IPS DF 19.7 (cell line): ENCODE results near the gene BCL2L2.

Experiments used
- DNase-seq: peaks from one replicate; pipeline ENCODE4 v3.0.0-alpha.2; 2013; ENCODE audit warnings: low read depth, low spot score

Gene BCL2L2

GRCh38 chr14:23299986-23300686, 6.5 kb upstream of the BCL2L2 start:
- DNase-seq = no peak

GRCh38 chr14:23300687-23301223, 5.9 kb upstream of the BCL2L2 start:
- DNase-seq = no peak

GRCh38 chr14:23301288-23301968, 5.2 kb upstream of the BCL2L2 start:
- peak; percentile 85 for DNase-seq

GRCh38 chr14:23301969-23302289, 4.7 kb upstream of the BCL2L2 start:
- DNase-seq = no peak

GRCh38 chr14:23302290-23303225, 4.1 kb upstream of the BCL2L2 start, which contains the start of gene PPP1R3E:
PPP1R3E (minus strand) TSS chr14:23302859; CDS start chr14:23302576, 283 bp downstream.
- DNase-seq = no peak

GRCh38 chr14:23307146-23307530, 505 bp downstream of the BCL2L2 start:
- no peak for DNase-seq

- no peak for DNase-seq
Observed at GRCh38 chr14:23307687-23308644, 1.3 kb downstream of the BCL2L2 start.

- DNase-seq = no peak
Observed at GRCh38 chr14:23308721-23309445, 2.2 kb downstream of the BCL2L2 start.

GRCh38 chr14:23310546-23310945, 3.9 kb downstream of the BCL2L2 start:
- DNase-seq = no peak

- DNase-seq = no peak
Observed at GRCh38 chr14:23316300-23316699, 9.7 kb downstream of the BCL2L2 start.

- no peak for DNase-seq
Observed at GRCh38 chr14:23319746-23320583, 13.3 kb downstream of the BCL2L2 start.

- peak; percentile 99 for DNase-seq
Observed at GRCh38 chr14:23320584-23321571, 14.2 kb downstream of the BCL2L2 start, which contains the start of gene PABPN1. PABPN1 (plus strand) TSS chr14:23321457; CDS start chr14:23321470, 13 bp downstream.

- DNase-seq = no peak
Observed at GRCh38 chr14:23321572-23322547, 15.2 kb downstream of the BCL2L2 start.

- no peak for DNase-seq
Observed at GRCh38 chr14:23322568-23323517, 16.2 kb downstream of the BCL2L2 start.

GRCh38 chr14:23323838-23324454, 17.3 kb downstream of the BCL2L2 start:
- no peak for DNase-seq
